ENCODE measurements around the gene ACP3.

The ACP3 gene

DNA sequence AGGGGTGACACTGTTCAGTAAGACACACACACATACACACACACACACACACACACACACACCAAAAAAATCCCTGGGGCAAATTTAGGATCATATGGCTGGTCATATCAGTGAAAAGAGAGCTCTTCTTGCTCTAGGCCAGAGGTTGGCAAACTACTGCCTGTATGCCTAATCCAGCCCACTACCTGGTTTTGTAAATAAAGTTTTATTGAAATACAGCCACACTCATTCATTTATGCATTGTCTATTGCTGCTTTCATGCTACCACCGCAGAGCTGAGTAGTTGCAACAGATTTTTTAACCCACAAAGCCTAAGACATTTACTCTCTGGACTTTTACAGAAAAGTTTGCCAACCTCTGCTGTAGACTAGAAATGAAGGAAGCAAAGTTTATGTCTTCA is 30.6 kb downstream of the ACP3 start:
- peaks cover 10% of the 10 kb centered on the region for H3K4me1 ChIP-seq (ENCODE audit: insufficient read depth, poor library complexity, severe bottlenecking)
- no peak overlapping the region for H3K27ac ChIP-seq (ENCODE audit: poor library complexity, severe bottlenecking)
- ATAC-seq (ENCODE audit: low read depth) (no peak), DNase-seq (ENCODE audit: low spot score) (no peak)
- no peaks in the 10 kb centered on the region for H3K9me3 ChIP-seq (ENCODE audit: severe bottlenecking)
- H3K36me3 ChIP-seq (ENCODE audit: low read depth): no peaks in the 10 kb centered on the region
- H3K27me3 ChIP-seq (ENCODE audit: insufficient read depth, poor library complexity, severe bottlenecking): no peaks in the 10 kb centered on the region
- no peak for TF ChIP-seq CTCF (IDR thresholded peaks at IDR 0.05; ENCODE audit: poor library complexity, severe bottlenecking)
- no peak overlapping the region for H3K4me3 ChIP-seq (ENCODE audit: severe bottlenecking)

DNA sequence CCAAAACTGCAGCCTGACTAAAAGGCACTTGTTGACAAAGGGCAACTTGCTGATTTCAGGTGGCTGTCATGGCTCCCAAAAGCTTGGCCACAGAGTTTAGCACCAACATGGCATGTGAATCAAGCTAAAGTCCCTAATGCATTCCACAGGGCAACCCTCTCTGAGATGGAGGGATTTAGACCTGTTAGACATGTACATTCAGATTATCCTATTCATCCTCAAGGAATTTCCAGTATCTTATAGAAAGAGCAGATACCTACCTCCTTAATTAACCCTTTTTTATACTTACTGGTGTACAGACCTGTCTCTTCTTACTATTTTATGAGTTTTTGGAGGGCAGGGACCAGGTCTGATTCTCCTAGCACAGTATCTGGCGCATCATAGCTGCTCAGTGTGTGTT is 31.3 kb downstream of the ACP3 start:
- ATAC-seq (ENCODE audit: low read depth) (peak; percentile 55; the same call in 2 of the 3 replicates), DNase-seq (ENCODE audit: low spot score) (no peak)
- no peaks in the 10 kb centered on the region for H3K9me3 ChIP-seq (ENCODE audit: severe bottlenecking)
- H3K27me3 ChIP-seq (ENCODE audit: insufficient read depth, poor library complexity, severe bottlenecking): no peaks in the 10 kb centered on the region
- no peak for TF ChIP-seq CTCF (IDR thresholded peaks at IDR 0.05; ENCODE audit: poor library complexity, severe bottlenecking)
- no peak overlapping the region for H3K4me3 ChIP-seq (ENCODE audit: severe bottlenecking)
- H3K36me3 ChIP-seq (ENCODE audit: low read depth): no peaks in the 10 kb centered on the region
- H3K27ac ChIP-seq (ENCODE audit: poor library complexity, severe bottlenecking): no peak overlapping the region
- H3K4me1 ChIP-seq (ENCODE audit: insufficient read depth, poor library complexity, severe bottlenecking): peaks cover 6% of the 10 kb centered on the region

DNA sequence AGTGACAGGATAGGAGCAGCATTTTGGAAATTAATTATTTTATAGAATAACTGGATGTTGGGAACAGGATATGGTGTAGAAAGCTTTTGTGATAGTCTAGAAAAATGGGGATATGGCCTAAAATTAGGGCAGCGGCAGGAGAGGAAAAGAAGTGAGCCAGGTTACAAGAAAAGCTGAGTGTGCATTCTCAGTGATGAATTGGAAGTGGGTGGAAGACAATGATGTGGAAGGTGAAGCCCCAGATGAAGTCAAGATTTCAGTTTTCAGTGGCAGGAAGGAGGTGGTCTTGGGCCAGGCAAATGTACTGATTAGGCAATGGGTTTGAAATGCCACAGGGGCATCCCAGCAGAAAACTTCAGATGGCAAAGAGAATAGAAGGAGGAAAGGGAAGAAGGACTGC is 33.6 kb downstream of the ACP3 start:
- no peak for TF ChIP-seq CTCF (IDR thresholded peaks at IDR 0.05; ENCODE audit: poor library complexity, severe bottlenecking)
- Histone ChIP-seq H3K27ac (ENCODE audit: poor library complexity, severe bottlenecking) (no peak overlapping the region), H3K4me3 (ENCODE audit: severe bottlenecking) (no peak overlapping the region)

DNA sequence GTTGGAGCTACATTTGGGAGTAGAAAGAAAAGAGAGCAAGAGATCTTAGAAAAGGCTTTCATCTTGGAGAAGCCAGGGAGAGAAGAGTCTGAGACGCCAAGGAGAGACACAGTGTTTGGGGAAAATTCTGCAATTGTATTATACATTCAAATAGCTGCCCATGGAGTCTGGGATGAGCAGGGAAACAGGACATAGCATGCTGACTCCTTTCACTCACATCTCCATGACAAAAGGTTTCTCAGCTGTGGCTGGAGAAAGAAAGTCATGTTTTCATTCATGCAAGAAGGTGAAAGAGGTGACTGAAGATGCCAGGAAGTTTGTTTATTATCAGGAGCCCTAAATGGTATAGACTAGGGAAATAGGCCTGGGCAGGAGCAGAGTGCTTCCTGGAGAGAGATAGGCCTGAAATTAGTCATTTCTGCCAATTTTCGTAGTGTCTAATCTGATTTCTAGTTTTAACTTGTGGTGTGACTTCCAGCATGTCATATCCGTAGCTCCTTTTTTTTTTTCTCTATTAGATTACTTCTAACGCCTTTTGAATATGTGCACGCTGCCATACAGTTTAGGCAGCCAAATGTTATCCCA is 34.1 kb downstream of the ACP3 start:
- Histone ChIP-seq H3K4me3 (ENCODE audit: severe bottlenecking) (no peak overlapping the region), H3K4me1 (ENCODE audit: insufficient read depth, poor library complexity, severe bottlenecking) (peaks cover 6% of the 10 kb centered on the region), H3K36me3 (ENCODE audit: low read depth) (no peaks in the 10 kb centered on the region), H3K9me3 (ENCODE audit: severe bottlenecking) (no peaks in the 10 kb centered on the region), H3K27ac (ENCODE audit: poor library complexity, severe bottlenecking) (no peak overlapping the region), H3K27me3 (ENCODE audit: insufficient read depth, poor library complexity, severe bottlenecking) (no peaks in the 10 kb centered on the region)
- DNase-seq (ENCODE audit: low spot score) (no peak), ATAC-seq (ENCODE audit: low read depth) (no peak)
- no peak for TF ChIP-seq CTCF (IDR thresholded peaks at IDR 0.05; ENCODE audit: poor library complexity, severe bottlenecking)

More for the DNA sequence above, 33.6 kb downstream of the ACP3 start:
- Histone ChIP-seq H3K9me3 (ENCODE audit: severe bottlenecking) (no peaks in the 10 kb centered on the region), H3K27me3 (ENCODE audit: insufficient read depth, poor library complexity, severe bottlenecking) (no peaks in the 10 kb centered on the region), H3K4me1 (ENCODE audit: insufficient read depth, poor library complexity, severe bottlenecking) (peaks cover 6% of the 10 kb centered on the region), H3K36me3 (ENCODE audit: low read depth) (no peaks in the 10 kb centered on the region)
- DNase-seq (ENCODE audit: low spot score) (no peak), ATAC-seq (ENCODE audit: low read depth) (no peak)

DNA sequence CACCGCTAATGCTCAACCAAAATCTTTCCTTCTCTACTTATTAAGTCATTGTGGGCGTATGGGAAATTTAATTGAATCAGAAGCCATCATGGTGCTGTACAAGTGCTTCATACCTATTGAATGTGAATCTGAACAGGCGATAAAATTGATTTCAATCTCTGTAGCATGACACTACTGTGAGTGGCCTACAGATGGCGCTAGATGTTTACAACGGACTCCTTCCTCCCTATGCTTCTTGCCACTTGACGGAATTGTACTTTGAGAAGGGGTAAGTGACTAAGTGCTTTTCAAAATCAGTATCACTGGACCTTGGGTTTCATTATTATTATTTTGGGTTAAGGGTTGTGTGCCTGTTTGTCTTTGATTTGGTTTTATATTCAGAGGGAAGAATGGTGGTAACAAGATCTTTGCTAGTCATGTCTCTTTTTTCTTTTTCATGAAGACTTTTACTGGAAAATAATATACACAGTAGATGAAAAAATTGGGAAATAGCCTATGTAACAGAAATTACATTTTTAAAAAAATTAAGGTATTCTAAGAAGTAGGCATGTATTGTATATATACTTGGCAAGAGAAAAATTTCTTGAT is 35.4 kb downstream of the ACP3 start:
- Histone ChIP-seq H3K4me3 (ENCODE audit: severe bottlenecking) (no peak overlapping the region), H3K4me1 (ENCODE audit: insufficient read depth, poor library complexity, severe bottlenecking) (no peaks in the 10 kb centered on the region), H3K27me3 (ENCODE audit: insufficient read depth, poor library complexity, severe bottlenecking) (no peaks in the 10 kb centered on the region), H3K36me3 (ENCODE audit: low read depth) (no peaks in the 10 kb centered on the region), H3K27ac (ENCODE audit: poor library complexity, severe bottlenecking) (no peak overlapping the region), H3K9me3 (ENCODE audit: severe bottlenecking) (no peaks in the 10 kb centered on the region)
- TF ChIP-seq CTCF (IDR thresholded peaks at IDR 0.05; ENCODE audit: poor library complexity, severe bottlenecking): peak; percentile 94
- no peak for DNase-seq (ENCODE audit: low spot score)
- peak; percentile 74 for ATAC-seq (ENCODE audit: low read depth)
